Endothelial cell of umbilical vein (primary cell): ENCODE data around the gene USP35.

ENCODE experiments used
- EZH2 ChIP-seq: IDR thresholded peaks from 2 replicates; pipeline ENCODE4 v1.6.1; 2012; ENCODE audit warnings: borderline replicate concordance, low read depth, mild to moderate bottlenecking, moderate library complexity, low read length, inconsistent platforms; ENCODE audit not compliant: severe bottlenecking
- FOS ChIP-seq: IDR thresholded peaks from 2 replicates; pipeline ENCODE4 v1.6.1; 2011; ENCODE audit warnings: mild to moderate bottlenecking, low read length, moderate library complexity, borderline replicate concordance; ENCODE audit not compliant: insufficient read depth
- GATA2 ChIP-seq: IDR thresholded peaks from 2 replicates; pipeline ENCODE4 v1.7.0; 2011; ENCODE audit warnings: low read depth, mild to moderate bottlenecking, moderate library complexity, mixed read lengths, low read length; ENCODE audit not compliant: insufficient read length, insufficient read depth
- JUN ChIP-seq: IDR thresholded peaks from 2 replicates; pipeline ENCODE4 v1.6.1; 2011; ENCODE audit warnings: borderline replicate concordance, low read depth; ENCODE audit not compliant: insufficient read length, insufficient read depth
- MYC ChIP-seq: IDR thresholded peaks from one replicate; pipeline ENCODE4 v1.6.1; 2011; ENCODE audit warnings: mild to moderate bottlenecking, low read depth, low read length
- POLR2A ChIP-seq: IDR thresholded peaks from 2 replicates; pipeline ENCODE4 v1.6.1; 2012; ENCODE audit warnings: low read depth, mild to moderate bottlenecking, control low read depth, low read length
- POLR2AphosphoS5 ChIP-seq: IDR thresholded peaks from 2 replicates; pipeline ENCODE4 v1.6.1; 2012; ENCODE audit warnings: low read depth, mild to moderate bottlenecking, control low read depth, low read length, moderate library complexity; ENCODE audit not compliant: insufficient read depth
- TF ChIP-seq, protein P1 (sequence below), 2 donors: IDR thresholded peaks; 1 replicate in 1 of 2; 2 replicates in 1 of 2; pipeline ENCODE4 v1.5.1; 2011; ENCODE audit warnings: low read length in 2 of 2, mild to moderate bottlenecking in 2 of 2, moderate library complexity in 2 of 2, control low read depth in 1 of 2, inconsistent platforms in 1 of 2, low read depth in 1 of 2; ENCODE audit not compliant: insufficient read depth in 1 of 2; ENCODE audit errors: extremely low read depth in 1 of 2
- TF ChIP-seq, protein P2 (sequence below): IDR thresholded peaks from 2 replicates; pipeline ENCODE4 v1.6.1; 2011; ENCODE audit not compliant: insufficient read depth, insufficient read length

DNA sequence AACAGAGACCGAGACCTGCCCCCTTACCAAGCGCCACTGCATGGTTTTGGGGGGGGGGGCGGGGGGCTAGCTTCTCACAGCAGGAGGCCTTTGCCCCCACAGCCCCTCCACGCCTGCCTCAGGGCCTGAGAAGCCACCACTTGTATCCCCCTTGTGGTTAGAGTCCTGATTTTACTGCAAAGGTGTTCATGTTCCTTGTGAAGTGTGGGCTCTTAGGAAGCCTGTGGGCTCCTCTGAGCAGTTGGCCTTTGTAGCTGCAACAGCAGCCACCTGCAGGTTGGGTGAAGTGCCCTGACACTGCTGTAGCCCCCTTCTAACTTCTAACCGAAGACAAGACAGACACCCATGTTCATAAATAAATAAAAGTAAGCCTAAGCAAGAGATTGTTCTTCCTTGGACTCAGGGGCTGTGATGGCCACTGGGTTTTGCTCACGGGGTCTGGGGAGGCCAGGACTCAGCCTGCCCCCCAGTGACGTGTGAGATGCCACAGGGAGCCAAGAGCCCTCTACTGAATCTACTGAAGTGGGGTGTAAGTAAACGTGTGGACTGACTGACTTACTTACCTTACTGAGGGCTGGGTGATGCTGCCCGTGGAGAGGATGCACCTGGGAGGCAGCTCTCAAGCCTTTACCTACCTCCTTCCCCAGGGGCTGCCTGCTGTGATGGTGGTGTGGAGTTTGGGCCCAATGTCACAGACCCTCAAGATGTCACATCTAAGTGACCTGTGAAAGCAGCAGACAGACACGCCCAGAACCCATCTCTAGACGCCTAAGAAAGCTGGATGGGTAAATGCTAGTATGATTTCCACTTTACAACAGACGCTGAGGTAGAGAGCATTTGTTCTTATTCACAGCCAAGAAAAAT lies 25.8 kb downstream of the USP35 start:
- TF ChIP-seq, protein P1, sequence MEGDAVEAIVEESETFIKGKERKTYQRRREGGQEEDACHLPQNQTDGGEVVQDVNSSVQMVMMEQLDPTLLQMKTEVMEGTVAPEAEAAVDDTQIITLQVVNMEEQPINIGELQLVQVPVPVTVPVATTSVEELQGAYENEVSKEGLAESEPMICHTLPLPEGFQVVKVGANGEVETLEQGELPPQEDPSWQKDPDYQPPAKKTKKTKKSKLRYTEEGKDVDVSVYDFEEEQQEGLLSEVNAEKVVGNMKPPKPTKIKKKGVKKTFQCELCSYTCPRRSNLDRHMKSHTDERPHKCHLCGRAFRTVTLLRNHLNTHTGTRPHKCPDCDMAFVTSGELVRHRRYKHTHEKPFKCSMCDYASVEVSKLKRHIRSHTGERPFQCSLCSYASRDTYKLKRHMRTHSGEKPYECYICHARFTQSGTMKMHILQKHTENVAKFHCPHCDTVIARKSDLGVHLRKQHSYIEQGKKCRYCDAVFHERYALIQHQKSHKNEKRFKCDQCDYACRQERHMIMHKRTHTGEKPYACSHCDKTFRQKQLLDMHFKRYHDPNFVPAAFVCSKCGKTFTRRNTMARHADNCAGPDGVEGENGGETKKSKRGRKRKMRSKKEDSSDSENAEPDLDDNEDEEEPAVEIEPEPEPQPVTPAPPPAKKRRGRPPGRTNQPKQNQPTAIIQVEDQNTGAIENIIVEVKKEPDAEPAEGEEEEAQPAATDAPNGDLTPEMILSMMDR (IDR thresholded peaks at IDR 0.05; ENCODE audit: extremely low read depth in 1 of 2, insufficient read depth in 1 of 2, low read depth in 1 of 2, low read length in 2 of 2): no peak
- TF ChIP-seq, protein P2, sequence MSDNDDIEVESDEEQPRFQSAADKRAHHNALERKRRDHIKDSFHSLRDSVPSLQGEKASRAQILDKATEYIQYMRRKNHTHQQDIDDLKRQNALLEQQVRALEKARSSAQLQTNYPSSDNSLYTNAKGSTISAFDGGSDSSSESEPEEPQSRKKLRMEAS: no peak
- TF ChIP-seq EZH2: no peak
- no peak for TF ChIP-seq POLR2A
- TF ChIP-seq POLR2AphosphoS5: no peak
- no peak for TF ChIP-seq MYC
- TF ChIP-seq JUN: no peak
- TF ChIP-seq GATA2: no peak
- TF ChIP-seq FOS: no peak
